MM.1S (cell line): ENCODE results near the gene MBD5.

Source experiments
- CTCF ChIP-seq: fragments of 300-600 bp; sonication (generic); IDR thresholded peaks from 2 replicates; pipeline ENCODE4 v1.5.1; 2016; ENCODE audit warnings: antibody characterized with exemption, low read length, mixed read lengths
- EZH2phosphoT487 ChIP-seq: fragments of 300-600 bp; sonication (generic); IDR thresholded peaks from 2 replicates; pipeline ENCODE4 v1.6.1; 2018; ENCODE audit warnings: antibody characterized with exemption, low read length

- TF ChIP-seq CTCF (no peak), EZH2phosphoT487 (no peak)
Measured at GRCh38 chr2:148479398-148479797, 458.5 kb downstream of the MBD5 start.
